SJCRH30 (cell line): ENCODE results near the gene CLIC2. TPM values are rescaled to one million over a fixed set of nuclear protein-coding genes. Genes with fewer than 3 reads are reported as not detected.
"Not testable (repeated sequence)": the region's sequence is repeated elsewhere in the genome, so short reads cannot be mapped to it uniquely, and the experiment has no call there.

Source experiments
- DNase-seq, 2 experiments: peaks; one replicate each; pipeline ENCODE4 v3.0.0-alpha.2; 2015 to 2020
- H3K27ac ChIP-seq: fragments of 250-450 bp; sonication (Bioruptor Pico); 2 replicates; pipeline ENCODE4 v1.5.1; 2020; ENCODE audit warnings: mild to moderate bottlenecking, moderate library complexity
- H3K27me3 ChIP-seq: fragments of 250-450 bp; sonication (Bioruptor Pico); 2 replicates; pipeline ENCODE4 v1.5.1; 2020; ENCODE audit warnings: mild to moderate bottlenecking, moderate library complexity
- H3K36me3 ChIP-seq: fragments of 250-450 bp; sonication (Bioruptor Pico); 2 replicates; pipeline ENCODE4 v1.5.1; 2020; ENCODE audit warnings: mild to moderate bottlenecking, moderate library complexity
- H3K4me1 ChIP-seq: fragments of 250-450 bp; sonication (Bioruptor Pico); 2 replicates; pipeline ENCODE4 v1.5.1; 2020; ENCODE audit warnings: mild to moderate bottlenecking, moderate library complexity
- H3K4me3 ChIP-seq: fragments of 250-450 bp; sonication (Bioruptor Pico); 2 replicates; pipeline ENCODE4 v1.5.1; 2020; ENCODE audit warnings: mild to moderate bottlenecking, moderate library complexity
- H3K9me3 ChIP-seq: fragments of 250-450 bp; sonication (Bioruptor Pico); replicated peaks from 2 replicates; pipeline ENCODE4 v1.5.1; 2020; ENCODE audit warnings: mild to moderate bottlenecking, moderate library complexity
- total RNA-seq: library from RNA; depleted of rRNA; stranded (reverse); fragments of >200 nt; shearing (Covaris generic); gene quantifications from 2 replicates; pipeline ENCODE4 v1.2.3, GENCODE V29; 2014

The CLIC2 gene
- total RNA-seq, 1 experiment from 2014 or later: 0.06 TPM

DNA sequence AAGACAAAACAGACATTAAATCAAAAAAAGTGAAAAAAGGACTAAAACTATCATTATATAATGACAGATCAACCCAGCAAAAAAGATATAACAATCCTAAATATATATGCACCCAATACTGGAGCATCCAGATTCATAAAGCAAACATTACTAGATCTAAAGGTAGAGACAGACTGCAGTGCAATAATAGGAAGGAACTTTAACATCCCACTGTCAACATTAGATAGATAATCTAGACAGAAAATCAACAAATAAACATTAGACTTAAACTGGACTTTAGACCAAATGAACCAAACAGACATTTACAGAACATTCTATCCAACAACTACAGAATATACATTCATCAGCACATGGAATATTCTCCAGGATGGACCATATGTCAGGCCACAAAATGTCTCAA, 40.6 kb downstream of the CLIC2 start:
- Histone ChIP-seq H3K27ac (no peak overlapping the region), H3K9me3 (no peaks in the 10 kb centered on the region), H3K4me1 (no peaks in the 10 kb centered on the region), H3K27me3 (no peaks in the 10 kb centered on the region), H3K36me3 (no peaks in the 10 kb centered on the region), H3K4me3 (no peak overlapping the region)
- DNase-seq: no peak

DNA sequence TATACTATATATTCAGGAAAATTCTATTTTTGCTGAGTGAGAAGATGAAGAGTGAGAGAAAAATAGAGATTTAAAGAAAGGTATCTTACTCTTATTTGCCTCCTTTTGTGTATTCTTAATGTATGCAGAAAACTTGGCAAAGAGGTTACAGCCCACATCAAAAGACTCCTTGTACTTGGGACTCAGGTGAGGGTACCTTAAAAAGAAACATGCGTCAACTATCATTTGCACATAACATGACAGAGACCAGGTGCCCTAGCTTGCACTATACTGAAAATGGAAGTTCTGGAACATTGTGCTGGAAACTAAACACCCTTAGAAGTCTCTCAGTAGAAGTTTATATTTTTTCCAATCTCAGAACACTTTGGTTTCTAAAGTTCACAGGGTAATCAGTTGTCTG, 54.5 kb downstream of the CLIC2 start:
- no peaks in the 10 kb centered on the region for H3K4me1 ChIP-seq
- H3K27me3 ChIP-seq: no peaks in the 10 kb centered on the region
- H3K27ac ChIP-seq: no peak overlapping the region
- H3K4me3 ChIP-seq: no peak overlapping the region
- H3K36me3 ChIP-seq: no peaks in the 10 kb centered on the region
- no peaks in the 10 kb centered on the region for H3K9me3 ChIP-seq
- DNase-seq: no peak

DNA sequence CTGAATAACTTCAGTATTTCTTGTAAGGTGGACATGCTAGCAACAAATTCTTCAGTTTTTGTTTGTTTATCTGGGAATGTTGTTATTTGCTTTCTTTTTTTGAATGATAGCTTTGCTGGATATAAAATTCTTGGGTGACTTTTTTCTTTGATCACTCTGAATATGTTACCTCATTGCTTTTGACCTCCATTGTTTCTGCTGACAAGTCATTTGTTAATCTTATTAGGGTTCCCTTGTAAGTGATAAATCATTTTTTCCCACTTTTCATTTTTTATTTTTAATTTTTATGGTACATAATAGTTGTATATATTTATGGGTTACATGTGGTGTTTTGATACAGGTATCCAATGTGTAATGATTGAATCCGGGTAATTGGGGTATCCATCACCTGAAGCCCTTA, 63.4 kb downstream of the CLIC2 start:
- Histone ChIP-seq H3K4me3 (no peak overlapping the region), H3K36me3 (no peaks in the 10 kb centered on the region), H3K27ac (no peak overlapping the region), H3K27me3 (no peaks in the 10 kb centered on the region), H3K9me3 (no peaks in the 10 kb centered on the region), H3K4me1 (no peaks in the 10 kb centered on the region)
- DNase-seq: no peak

DNA sequence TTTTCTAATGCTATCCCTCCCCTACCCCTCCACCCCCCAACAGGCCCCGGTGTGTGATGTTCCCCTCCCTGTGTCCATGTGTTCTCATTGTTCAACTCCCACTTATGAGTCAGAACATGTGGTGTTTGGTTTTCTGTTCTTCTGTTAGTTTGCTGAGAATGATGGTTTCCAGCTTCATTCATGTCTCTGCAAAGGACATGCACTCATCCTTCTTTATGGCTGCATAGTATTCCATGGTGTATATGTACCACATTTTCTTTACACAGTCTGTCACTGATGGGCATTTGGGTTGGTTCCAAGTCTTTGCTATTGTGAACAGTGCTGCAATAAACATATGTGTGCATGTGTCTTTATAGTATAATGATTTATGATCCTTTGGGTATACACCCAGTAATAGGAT, 66.4 kb downstream of the CLIC2 start:
- H3K4me3 ChIP-seq, H3K27me3 ChIP-seq: not testable (repeated sequence)

DNA sequence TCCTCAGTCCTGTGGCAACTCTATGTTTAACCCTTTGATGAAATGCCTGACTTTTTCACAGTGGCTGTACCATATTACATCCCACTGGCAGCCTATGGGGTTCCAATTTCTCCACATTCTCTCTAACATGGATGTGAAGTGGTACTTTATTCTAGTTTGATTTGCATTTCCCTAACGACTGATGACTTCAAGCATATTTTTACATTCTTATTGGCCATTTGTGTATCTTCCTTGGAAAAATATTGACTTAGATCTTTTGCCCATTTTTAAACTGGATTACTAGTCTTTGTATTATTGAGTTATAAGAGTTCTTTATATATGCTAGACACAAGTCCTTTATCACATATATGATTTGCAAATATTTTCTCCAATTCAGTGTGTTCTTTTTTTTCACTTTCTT, 68.0 kb downstream of the CLIC2 start:
- no peak for DNase-seq
- no peaks in the 10 kb centered on the region for H3K36me3 ChIP-seq

More for the DNA sequence above, 66.4 kb downstream of the CLIC2 start:
- H3K4me1 ChIP-seq, DNase-seq, H3K27ac ChIP-seq, H3K9me3 ChIP-seq, H3K36me3 ChIP-seq: not testable (repeated sequence)

DNA sequence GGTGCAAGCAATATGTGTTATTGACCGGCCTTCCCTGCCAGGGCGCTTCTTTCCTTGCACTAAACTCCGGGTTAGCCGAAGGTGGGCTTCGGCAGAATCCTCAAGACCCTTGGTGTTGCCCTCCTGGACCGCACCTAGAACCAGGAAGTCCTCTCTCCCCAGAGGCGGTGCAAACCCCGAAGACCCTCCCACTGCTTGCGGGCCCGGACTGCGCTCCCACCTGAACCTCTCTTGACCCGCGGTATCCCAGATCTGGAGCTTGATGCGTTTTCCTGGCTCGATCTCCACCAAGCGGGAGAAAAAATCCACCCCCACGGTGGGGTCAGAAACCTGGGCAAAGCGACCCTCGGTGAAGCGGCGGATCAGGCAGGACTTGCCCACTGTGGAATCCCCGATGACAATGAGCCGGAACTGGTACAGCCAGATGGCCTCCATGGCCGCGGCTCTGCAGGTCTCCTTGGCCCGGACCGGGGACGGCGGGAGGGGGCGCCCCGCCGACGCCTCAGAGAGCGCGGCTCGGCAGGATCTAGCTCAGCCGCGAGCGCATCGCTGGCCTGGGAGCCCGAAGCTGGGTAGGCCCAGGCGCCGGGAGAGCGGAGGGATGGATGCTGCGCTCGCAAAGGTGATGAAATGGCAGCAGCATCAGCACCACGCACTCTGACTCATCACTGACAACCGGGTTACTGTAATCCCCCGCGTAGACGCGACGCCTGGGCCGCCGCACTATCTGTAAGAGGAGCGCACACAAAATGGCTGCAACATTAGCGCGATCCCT, 70.4 kb downstream of the CLIC2 start, which contains the start of gene RAB39B:
Gene RAB39B, minus strand, starts transcription at position 638 of the 775 bp plus-strand sequence. Its CDS starts 203 bp downstream, at position 435.
- H3K4me3 ChIP-seq: peak within 1 kb of the TSS; percentile 52
- H3K4me1 ChIP-seq: no peaks in the 10 kb centered on the region
- peak; percentile 42 to 48 for DNase-seq
- no peaks in the 10 kb centered on the region for H3K27me3 ChIP-seq
- no peaks in the 10 kb centered on the region for H3K36me3 ChIP-seq
- no peak within 1 kb of the TSS for H3K27ac ChIP-seq
- H3K9me3 ChIP-seq: no peaks in the 10 kb centered on the region

More for the DNA sequence above, 68.0 kb downstream of the CLIC2 start:
- H3K27me3 ChIP-seq: no peaks in the 10 kb centered on the region
- no peak overlapping the region for H3K4me3 ChIP-seq
- H3K27ac ChIP-seq: no peak overlapping the region
- H3K4me1 ChIP-seq: no peaks in the 10 kb centered on the region
- no peaks in the 10 kb centered on the region for H3K9me3 ChIP-seq

DNA sequence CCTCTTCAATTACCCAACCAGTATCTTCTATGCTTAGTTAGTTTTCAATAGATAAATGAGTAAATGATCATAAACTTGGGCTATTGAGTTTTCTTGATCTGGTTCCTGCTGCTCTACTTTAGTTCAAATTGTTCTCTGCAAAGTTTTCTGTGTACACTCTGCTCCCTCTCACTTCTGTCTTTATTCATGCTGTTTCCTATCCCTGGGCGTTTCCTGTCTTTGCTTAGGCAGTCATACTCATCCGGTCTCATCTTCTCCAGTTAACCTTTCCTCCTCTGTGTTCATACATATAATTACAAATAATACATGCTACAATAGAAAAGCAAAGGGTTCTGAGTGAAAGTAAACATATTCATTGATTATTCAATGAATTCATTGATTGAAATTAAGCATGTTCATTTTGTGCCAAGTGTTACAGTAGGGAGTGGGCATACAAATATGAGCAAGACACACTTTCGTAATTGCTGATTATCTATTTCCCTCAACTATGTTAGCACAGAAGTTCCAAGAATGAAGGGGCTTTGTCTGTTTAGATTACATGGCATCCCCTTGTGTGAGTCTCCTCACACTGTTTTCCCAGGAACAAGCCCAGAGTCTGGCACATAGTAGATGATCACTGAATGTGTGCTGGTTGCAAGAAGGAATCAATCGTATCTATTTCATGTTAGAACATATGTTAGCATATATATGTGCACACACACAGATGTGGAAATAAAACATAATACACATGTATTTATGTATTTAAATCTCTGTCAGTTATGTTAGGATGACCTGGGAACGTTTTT, 71.3 kb downstream of the CLIC2 start:
- Histone ChIP-seq H3K36me3 (no peaks in the 10 kb centered on the region), H3K4me3 (no peak overlapping the region), H3K27me3 (no peaks in the 10 kb centered on the region), H3K4me1 (no peaks in the 10 kb centered on the region), H3K9me3 (no peaks in the 10 kb centered on the region), H3K27ac (no peak overlapping the region)
- DNase-seq: no peak

DNA sequence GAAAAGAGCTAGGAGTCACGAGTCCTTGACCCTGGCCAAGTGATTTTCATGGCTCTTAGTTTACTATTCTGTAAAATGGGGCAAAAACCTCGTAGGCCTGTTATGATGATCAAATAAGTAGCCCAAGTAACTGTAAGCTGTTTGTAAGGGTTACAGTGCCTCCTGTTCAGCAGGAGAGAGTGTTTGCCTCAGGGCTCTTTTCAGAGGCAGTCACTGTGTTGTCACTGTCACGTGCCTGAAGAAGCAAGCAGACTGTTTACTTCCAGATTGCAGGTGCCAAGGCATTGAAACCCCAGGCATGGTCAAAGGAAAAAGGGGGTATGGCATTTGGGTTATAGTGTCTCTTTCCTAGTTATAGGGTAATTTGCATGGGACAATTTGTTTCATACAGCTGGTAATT, 74.7 kb downstream of the CLIC2 start:
- Histone ChIP-seq H3K4me3 (no peak overlapping the region), H3K4me1 (no peaks in the 10 kb centered on the region), H3K27me3 (no peaks in the 10 kb centered on the region), H3K9me3 (no peaks in the 10 kb centered on the region), H3K36me3 (no peaks in the 10 kb centered on the region), H3K27ac (no peak overlapping the region)
- no peak for DNase-seq

DNA sequence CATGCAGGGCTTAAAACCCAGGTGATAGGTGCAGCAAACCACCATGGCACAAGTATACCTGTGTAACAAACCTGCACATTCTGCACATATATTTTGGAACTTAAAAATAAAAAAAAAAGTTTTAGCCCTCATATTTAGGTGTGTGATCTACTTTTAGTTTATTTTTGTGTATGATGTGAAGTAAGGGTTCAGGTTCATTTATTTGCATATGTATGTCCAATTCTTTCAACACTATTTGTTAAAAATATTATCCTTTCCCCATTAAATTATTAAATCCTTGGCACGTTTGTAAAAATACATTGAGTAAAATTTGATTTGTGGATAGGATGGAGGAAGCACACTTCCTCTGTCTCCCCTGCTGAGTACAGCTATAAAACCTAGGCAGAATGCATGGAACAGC, 83.0 kb downstream of the CLIC2 start:
- Histone ChIP-seq H3K4me1 (no peaks in the 10 kb centered on the region), H3K36me3 (no peaks in the 10 kb centered on the region), H3K27me3 (no peaks in the 10 kb centered on the region), H3K4me3 (no peak overlapping the region), H3K9me3 (no peaks in the 10 kb centered on the region), H3K27ac (no peak overlapping the region)
- DNase-seq: no peak

DNA sequence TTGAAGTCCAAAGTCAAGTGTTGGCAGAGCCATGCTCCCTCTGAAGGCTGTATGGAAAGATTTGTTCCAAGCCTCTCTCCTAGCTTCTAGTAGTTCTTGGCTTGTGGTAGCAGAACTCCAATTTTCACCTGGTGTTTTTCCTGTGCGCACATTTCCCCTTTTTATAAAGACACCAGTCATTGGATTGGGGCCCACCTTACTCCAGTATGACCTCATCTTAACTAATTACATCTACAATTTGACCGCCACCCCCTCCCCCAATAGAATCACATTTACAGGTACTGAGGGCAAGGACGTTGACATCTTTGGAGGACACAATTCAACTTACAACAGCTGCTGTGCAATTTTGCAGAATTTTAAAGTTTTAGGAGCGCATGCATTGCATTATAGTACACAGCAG, 86.9 kb downstream of the CLIC2 start:
- Histone ChIP-seq H3K27ac (no peak overlapping the region), H3K4me3 (no peak overlapping the region), H3K36me3 (no peaks in the 10 kb centered on the region), H3K9me3 (no peaks in the 10 kb centered on the region), H3K27me3 (no peaks in the 10 kb centered on the region), H3K4me1 (no peaks in the 10 kb centered on the region)
- DNase-seq: no peak

DNA sequence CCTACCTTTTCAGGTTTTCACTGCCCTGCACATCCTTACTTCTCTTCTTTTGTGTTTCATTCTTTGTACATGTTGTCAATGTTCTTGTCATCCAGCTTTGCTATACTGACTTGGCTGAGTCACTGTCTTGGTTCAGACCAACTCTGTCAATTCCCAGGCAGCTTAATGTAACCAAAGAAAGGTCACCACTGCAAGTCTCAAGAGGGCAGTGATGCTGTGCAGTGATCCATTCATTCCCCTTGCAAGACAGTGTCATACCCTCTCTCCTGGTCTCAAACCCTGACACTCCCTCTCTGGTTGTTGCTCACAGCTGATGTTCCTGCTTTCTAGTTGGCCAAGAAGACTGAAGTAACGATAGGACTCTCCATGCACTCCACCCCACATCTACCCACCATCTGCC, 87.7 kb downstream of the CLIC2 start:
- no peaks in the 10 kb centered on the region for H3K36me3 ChIP-seq
- no peaks in the 10 kb centered on the region for H3K9me3 ChIP-seq
- H3K27me3 ChIP-seq: no peaks in the 10 kb centered on the region
- H3K4me3 ChIP-seq: no peak overlapping the region
- DNase-seq: no peak
- H3K27ac ChIP-seq: no peak overlapping the region
- no peaks in the 10 kb centered on the region for H3K4me1 ChIP-seq

DNA sequence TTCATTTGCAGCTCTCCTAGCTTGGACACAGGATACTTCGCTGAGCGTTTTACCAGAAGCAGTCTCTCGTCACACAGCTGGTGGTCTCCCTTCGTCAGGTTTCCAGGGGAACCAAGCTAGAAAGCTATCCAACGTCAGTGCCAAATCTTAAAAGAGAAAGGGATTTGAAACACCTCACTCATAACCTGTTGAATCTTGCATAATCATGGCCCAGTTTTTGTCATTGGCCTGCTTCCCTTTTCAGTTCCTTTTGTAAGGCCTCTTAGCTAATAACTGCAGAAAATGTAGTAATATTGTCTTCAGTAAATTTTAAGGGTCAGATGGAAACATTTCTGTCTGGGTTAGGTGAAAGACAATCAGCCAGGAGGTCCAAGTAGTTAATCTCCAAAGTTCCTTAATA, 92.1 kb downstream of the CLIC2 start:
- Histone ChIP-seq H3K4me1 (no peaks in the 10 kb centered on the region), H3K36me3 (peaks cover 3% of the 10 kb centered on the region; the same call in 1 of the 2 replicates), H3K4me3 (no peak overlapping the region), H3K27ac (no peak overlapping the region), H3K27me3 (no peaks in the 10 kb centered on the region), H3K9me3 (no peaks in the 10 kb centered on the region)
- no peak for DNase-seq

DNA sequence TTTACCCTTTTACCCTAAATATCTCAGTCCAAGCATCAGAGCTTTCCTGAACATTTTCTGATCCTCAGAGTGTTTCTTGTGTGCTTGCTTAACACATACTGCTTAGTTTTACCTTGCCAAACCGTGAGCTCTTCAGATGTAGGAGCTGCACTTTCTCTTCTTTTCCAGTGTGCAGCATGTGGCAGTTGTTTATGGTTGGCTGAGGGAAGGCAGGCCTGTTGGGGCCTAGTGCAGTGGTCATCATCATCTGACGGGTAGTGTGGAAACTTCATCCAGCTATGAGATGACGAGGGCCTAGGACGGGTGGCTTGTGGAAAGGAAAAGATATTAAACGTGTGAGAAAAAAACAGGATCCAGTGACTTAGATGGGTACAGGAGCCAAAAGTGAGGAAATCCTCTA, 96.7 kb downstream of the CLIC2 start:
- Histone ChIP-seq H3K27ac (no peak overlapping the region), H3K36me3 (peaks cover 12% of the 10 kb centered on the region), H3K4me3 (no peak overlapping the region), H3K4me1 (no peaks in the 10 kb centered on the region), H3K9me3 (no peaks in the 10 kb centered on the region), H3K27me3 (no peaks in the 10 kb centered on the region)
- no peak for DNase-seq

DNA sequence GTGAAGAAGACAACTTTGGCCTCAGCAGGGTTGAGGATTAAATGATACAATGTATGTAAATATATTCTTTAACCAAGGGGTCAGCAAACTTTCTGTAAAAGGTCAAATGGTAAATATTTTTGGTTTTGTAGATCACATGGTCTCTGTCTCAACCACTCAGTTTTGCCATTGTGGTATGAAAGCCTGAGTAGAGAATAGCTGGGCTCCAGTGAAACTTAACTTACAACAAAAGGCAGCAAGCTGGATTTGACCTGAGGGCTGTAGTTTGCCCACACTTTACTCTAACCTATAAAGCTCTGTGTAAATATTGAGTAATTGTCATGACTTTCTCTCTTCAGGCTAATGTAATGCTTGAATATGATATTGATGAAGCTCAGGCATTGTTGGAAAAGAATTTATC, 98.5 kb downstream of the CLIC2 start:
- H3K27me3 ChIP-seq: no peaks in the 10 kb centered on the region
- no peaks in the 10 kb centered on the region for H3K9me3 ChIP-seq
- no peak for DNase-seq
- H3K4me3 ChIP-seq: no peak overlapping the region
- no peak overlapping the region for H3K27ac ChIP-seq
- H3K36me3 ChIP-seq: peaks cover 15% of the 10 kb centered on the region
- no peaks in the 10 kb centered on the region for H3K4me1 ChIP-seq

DNA sequence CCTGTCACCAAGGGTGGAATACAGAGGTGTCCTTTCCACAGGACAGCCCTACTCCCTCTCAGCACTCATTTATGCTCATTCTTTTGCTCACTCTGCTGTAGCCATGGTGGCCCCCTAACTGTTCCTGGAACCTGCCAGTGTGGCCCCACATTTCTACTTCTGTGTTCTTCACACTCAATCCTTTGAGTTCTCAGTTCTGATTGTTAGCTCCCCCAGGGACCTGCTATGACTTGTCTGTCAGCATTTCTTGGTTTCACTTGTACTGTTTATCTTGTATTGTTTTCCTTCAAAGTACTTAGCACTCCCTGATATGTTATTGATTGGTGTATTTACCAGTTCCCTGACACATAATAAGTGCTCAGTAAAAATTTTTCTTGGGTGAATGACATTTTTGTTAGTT, 103.3 kb downstream of the CLIC2 start:
- H3K9me3 ChIP-seq: no peaks in the 10 kb centered on the region
- peaks cover 18% of the 10 kb centered on the region for H3K36me3 ChIP-seq
- no peak overlapping the region for H3K27ac ChIP-seq
- DNase-seq: no peak
- H3K4me3 ChIP-seq: no peak overlapping the region
- no peaks in the 10 kb centered on the region for H3K27me3 ChIP-seq
- no peaks in the 10 kb centered on the region for H3K4me1 ChIP-seq
